ENCODE measurements around the gene ITPR3. TPM values are rescaled to one million over a fixed set of nuclear protein-coding genes. Genes with fewer than 3 reads are reported as not detected.
A peak's percentile ranks its signal among the peaks of the same experiment; 100 is the strongest.

ITPR3 gene
- total and polyA plus RNA-seq, 2 of the 13 experiments (the other 11 are each of a cell fraction or from before 2014, with no cell fraction given), result 3.8 to 21.4 TPM

DNA sequence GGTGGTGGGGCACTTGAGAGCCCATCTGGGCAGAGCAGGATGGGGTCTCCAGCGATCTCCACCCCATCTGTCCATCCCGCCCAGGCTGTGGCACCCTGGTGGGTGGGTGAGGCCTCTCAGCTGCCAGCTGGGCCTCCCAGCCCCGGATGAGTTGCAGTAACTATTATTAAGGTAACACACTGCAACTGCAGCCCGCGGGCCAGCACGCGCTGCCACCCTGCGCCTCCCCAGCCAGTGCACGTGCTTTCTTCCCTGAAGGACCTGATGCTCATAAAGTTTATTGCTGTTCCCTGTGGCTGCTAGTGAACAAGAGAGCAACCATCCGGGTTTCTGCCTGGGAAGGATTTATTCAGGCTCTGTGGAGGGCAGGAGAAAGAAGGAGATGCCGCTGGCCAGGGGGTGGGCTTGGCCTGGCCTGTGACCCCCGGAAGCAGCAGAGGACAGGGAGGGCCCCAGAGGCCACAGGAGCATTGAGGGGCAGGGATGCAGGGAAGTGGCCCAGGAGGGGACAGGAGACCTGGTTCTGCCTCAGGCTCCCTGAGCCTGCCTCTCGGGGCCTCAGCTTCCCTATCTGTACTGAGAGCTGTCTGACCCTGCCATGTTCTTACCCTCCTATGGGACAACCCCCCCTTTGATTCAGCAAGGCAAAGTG, 123.9 kb downstream of the ITPR3 start (continued):
- no peak for TF ChIP-seq ZFP36L1 (CRISPR knock-in tag; IDR thresholded peaks at IDR 0.05)
- no peak for TF ChIP-seq ZNF180 (CRISPR knock-in tag; IDR thresholded peaks at IDR 0.05; ENCODE audit: borderline replicate concordance, low read depth)
- no peak for TF ChIP-seq RFX5 (IDR thresholded peaks at IDR 0.05; ENCODE audit: low read depth, low read length)
- TF ChIP-seq ZNF484 (CRISPR knock-in tag; IDR thresholded peaks at IDR 0.05; ENCODE audit: borderline replicate concordance, low read depth), result no peak
- no peak for TF ChIP-seq HMGA1 (CRISPR knock-in tag; conservative IDR thresholded peaks at IDR 0.05)
- no peak for TF ChIP-seq NR1H2 (CRISPR knock-in tag; IDR thresholded peaks at IDR 0.05; ENCODE audit: borderline replicate concordance, low read depth)
- no peak for TF ChIP-seq TCF7L2 (IDR thresholded peaks at IDR 0.05; ENCODE audit: low read depth, low read length)
- no peak for TF ChIP-seq REPIN1 (CRISPR knock-in tag; IDR thresholded peaks at IDR 0.05; ENCODE audit: borderline replicate concordance, low read depth)
- no peak for TF ChIP-seq FIP1L1 (IDR thresholded peaks at IDR 0.05; ENCODE audit: borderline replicate concordance, insufficient read depth, low read depth, low read length)
- no peak for TF ChIP-seq ZNF282 (IDR thresholded peaks at IDR 0.05; ENCODE audit: partially characterized antibody)
- no peak for TF ChIP-seq ONECUT2 (CRISPR knock-in tag; IDR thresholded peaks at IDR 0.05)
- TF ChIP-seq ZFAT (CRISPR knock-in tag; conservative IDR thresholded peaks at IDR 0.05), result 0 out of 2 replicates have a peak, but pooled peaks have one; percentile 47
- TF ChIP-seq, protein P1, sequence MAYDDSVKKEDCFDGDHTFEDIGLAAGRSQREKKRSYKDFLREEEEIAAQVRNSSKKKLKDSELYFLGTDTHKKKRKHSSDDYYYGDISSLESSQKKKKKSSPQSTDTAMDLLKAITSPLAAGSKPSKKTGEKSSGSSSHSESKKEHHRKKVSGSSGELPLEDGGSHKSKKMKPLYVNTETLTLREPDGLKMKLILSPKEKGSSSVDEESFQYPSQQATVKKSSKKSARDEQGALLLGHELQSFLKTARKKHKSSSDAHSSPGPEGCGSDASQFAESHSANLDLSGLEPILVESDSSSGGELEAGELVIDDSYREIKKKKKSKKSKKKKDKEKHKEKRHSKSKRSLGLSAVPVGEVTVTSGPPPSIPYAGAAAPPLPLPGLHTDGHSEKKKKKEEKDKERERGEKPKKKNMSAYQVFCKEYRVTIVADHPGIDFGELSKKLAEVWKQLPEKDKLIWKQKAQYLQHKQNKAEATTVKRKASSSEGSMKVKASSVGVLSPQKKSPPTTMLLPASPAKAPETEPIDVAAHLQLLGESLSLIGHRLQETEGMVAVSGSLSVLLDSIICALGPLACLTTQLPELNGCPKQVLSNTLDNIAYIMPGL (CRISPR knock-in tag; IDR thresholded peaks at IDR 0.05; ENCODE audit: borderline replicate concordance in 1 of 2, low read depth in 1 of 2), result no peak
- TF ChIP-seq ZNF30 (CRISPR knock-in tag; IDR thresholded peaks at IDR 0.05), result no peak
- no peak for TF ChIP-seq MXD1 (CRISPR knock-in tag; IDR thresholded peaks at IDR 0.05)
- TF ChIP-seq ETV6 (CRISPR knock-in tag; conservative IDR thresholded peaks at IDR 0.05), result no peak
- TF ChIP-seq MATR3 (CRISPR knock-in tag; IDR thresholded peaks at IDR 0.05), result no peak
- TF ChIP-seq GATA4 (IDR thresholded peaks at IDR 0.05; ENCODE audit: borderline replicate concordance, low read depth), result no peak
- 0 out of 2 replicates have a peak, but pooled peaks have one; percentile 29 for TF ChIP-seq MYC (CRISPR knock-in tag; IDR thresholded peaks at IDR 0.05; ENCODE audit: borderline replicate concordance)
- TF ChIP-seq, protein P2, sequence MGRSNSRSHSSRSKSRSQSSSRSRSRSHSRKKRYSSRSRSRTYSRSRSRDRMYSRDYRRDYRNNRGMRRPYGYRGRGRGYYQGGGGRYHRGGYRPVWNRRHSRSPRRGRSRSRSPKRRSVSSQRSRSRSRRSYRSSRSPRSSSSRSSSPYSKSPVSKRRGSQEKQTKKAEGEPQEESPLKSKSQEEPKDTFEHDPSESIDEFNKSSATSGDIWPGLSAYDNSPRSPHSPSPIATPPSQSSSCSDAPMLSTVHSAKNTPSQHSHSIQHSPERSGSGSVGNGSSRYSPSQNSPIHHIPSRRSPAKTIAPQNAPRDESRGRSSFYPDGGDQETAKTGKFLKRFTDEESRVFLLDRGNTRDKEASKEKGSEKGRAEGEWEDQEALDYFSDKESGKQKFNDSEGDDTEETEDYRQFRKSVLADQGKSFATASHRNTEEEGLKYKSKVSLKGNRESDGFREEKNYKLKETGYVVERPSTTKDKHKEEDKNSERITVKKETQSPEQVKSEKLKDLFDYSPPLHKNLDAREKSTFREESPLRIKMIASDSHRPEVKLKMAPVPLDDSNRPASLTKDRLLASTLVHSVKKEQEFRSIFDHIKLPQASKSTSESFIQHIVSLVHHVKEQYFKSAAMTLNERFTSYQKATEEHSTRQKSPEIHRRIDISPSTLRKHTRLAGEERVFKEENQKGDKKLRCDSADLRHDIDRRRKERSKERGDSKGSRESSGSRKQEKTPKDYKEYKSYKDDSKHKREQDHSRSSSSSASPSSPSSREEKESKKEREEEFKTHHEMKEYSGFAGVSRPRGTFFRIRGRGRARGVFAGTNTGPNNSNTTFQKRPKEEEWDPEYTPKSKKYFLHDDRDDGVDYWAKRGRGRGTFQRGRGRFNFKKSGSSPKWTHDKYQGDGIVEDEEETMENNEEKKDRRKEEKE (IDR thresholded peaks at IDR 0.05), result no peak
- 0 out of 2 replicates have a peak, but pooled peaks have one; percentile 34 for TF ChIP-seq HOXA5 (CRISPR knock-in tag; IDR thresholded peaks at IDR 0.05)

Data from HepG2 (cell line).